M059J (cell line): ENCODE data around the gene SRPK2. TPM values are rescaled to one million over a fixed set of nuclear protein-coding genes. Genes with fewer than 3 reads are reported as not detected.
"Not testable (repeated sequence)": the region's sequence is repeated elsewhere in the genome, so short reads cannot be mapped to it uniquely, and the experiment has no call there.

Experiments used
- DNase-seq: peaks from one replicate; pipeline ENCODE4 v3.0.0-alpha.2; 2012; ENCODE audit warnings: low read depth
- total RNA-seq: library from RNA; depleted of rRNA; stranded (reverse); fragments of >200 nt; shearing (Covaris generic); gene quantifications from 2 replicates; pipeline ENCODE4 v1.2.3, GENCODE V29; 2014

The SRPK2 gene
- total RNA-seq, 1 experiment from 2014 or later = 51.5 TPM

DNA sequence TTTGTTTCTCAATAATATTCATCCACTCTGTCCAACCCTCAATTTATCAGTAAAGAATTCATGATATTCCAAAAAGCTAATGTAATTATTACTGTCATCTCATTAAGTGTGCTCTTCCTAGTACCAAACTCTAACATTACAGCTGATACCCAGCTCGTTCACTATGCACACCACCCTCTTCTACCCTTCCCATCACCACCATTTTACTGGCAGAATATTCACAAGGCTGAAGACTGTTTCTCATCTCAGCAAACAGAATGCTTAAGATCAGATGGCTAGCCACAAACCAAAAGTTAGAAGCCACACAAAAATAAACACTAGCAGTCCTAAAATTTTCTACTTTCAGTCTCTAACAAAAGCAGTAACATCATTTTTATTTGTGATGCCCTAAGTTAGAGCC, 121.5 kb downstream of the SRPK2 start:
- peak; percentile 48 for DNase-seq

DNA sequence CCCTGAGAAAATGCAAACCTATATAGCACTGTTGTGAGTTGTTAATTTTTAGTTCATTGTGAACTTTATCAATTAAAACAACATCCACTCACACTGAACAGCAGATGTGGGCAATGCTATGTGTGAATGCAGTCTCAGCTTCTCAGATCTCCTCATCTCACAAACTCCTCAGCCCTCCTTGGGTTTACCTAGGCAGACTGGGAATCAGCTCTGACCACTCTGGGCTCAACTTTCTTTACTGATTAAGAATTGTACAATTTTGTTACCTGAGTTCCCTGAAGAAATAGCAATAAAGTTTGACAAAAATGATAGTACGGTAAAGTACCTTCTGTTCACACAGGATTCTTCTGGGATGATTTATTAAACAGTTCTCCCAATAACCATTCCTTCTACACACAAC, 124.0 kb downstream of the SRPK2 start:
- no peak for DNase-seq

DNA sequence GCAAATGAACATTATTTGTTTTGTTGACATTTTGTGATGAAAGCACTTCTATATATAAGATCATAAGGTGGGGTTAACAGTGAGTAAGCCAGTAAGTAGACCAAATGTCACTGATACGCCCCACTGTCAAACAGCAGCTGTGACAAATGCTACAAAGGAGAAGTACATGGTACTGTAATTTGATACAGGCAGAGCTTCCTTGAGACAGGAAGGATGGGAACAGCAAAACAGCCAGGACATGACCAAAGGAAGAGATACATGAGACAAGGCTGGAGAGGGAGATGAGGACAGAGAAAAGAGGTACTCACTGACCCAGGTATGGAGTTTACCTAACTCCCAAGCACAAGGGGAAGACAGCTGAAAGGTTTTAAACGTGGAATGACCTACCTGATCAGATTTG, 127.0 kb downstream of the SRPK2 start:
- peak; percentile 35 for DNase-seq

DNA sequence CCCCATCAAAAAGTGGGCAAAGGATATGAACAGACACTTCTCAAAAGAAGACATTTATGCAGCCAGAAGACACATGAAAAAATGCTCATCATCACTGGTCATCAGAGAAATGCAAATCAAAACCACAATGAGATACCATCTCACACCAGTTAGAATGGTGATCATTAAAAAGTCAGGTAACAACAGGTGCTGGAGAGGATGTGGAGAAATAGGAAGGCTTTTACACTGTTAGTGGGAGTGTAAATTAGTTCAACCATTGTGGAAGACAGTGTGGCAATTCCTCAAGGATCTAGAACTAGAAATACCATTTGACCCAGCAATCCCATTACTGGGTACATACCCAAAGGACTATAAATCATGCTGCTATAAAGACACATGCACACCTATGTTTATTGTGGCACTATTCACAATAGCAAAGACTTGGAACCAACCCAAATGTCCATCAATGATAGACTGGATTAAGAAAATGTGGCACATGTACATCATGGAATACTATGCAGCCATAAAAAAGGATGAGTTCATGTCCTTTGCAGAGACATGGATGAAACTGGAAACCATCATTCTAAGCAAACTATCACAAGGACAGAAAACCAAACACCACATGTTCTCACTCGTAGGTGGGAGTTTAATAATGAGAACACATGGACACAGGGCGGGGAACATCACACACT, 128.4 kb downstream of the SRPK2 start:
- not testable (repeated sequence) for DNase-seq

DNA sequence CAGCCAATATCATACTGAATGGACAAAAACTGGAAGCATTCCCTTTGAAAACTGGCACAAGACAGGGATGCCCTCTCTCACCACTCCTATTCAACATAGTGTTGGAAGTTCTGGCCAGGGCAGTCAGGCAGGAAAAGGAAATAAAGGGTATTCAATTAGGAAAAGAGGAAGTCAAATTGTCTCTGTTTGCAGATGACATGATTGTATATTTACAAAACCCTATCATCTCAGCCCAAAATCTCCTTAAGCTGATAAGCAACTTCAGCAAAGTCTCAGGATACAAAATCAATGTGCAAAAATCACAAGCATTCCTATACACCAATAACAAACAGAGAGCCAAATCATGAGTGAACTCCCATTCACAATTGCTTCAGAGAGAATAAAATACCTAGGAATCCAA, 129.8 kb downstream of the SRPK2 start:
- not testable (repeated sequence) for DNase-seq

DNA sequence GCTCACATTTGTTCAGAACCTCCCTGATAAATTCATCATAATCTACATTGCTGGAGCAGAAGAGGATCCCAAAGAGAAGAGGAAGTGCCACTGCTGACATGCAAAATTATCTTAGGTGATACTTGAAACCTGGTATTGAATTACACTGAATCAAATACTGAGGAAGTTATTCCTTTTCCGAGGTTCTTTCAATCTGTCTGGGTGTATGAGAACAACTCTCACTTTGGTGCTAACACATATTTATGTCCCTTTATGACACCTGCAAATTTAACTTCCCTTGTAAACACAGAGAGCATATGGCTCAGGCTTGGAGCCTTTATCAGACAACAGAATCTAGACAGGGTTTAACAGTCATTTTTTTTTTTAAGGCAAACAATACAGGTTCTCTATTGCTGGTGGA, 131.4 kb downstream of the SRPK2 start:
- DNase-seq = peak; percentile 14

DNA sequence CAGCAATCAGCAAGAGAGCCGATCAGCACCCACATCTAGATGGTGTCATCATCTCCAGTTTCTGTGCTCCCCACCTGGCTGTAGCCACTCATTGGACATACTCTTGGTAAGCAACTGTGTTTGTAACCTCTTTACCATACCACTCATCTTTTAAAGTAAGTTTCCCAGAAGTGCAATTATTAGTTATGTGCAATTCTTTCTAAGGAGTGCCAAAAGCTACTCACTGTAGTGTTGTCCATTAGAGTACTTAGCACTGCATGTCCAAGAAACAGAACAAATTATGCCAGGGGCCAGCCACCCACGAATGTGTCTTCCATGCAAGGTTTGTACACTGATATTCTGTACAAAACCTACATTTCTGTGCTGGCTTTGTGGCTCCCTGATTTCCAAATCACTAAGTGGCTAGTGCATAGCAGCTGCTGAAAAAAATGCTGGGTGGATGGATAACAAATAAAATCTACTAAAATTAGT, 131.9 kb downstream of the SRPK2 start:
- DNase-seq = no peak

DNA sequence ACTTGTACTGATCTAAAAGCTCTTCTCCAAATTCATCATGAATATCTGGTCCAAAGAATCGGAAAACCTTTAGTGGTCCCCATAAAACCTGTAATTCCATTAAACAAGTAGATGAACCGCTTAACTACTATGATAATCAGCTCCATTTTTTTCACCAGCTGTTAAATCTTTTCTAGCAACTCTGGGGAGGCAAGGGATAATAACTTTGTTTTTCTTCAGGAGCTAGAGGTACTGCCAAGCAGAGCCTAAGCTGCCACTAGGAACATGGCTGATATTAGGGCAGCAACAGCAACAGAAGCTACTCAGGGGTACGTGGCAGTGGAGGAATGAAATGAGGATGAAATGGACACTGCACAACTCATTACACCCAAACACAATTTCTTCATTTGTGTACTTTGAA, 138.0 kb downstream of the SRPK2 start:
- DNase-seq = no peak

DNA sequence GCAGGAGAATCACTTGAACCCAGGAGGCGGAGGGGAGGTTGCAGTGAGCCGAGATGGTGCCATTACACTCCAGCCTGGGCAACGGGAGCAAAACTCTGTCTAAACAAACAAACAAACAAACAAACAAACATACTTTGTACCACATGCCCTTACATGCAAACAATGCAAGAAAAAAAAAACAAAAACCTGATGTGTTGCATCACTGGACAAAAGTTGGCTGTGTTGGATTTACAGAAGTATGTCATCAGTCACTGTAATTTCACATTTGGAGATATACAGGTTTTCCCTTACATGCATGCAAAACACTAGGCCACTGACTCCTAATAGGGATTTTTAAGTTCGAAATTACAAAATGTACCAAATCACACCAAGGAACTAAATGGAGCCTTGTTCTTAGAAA, 138.5 kb downstream of the SRPK2 start:
- no peak for DNase-seq

DNA sequence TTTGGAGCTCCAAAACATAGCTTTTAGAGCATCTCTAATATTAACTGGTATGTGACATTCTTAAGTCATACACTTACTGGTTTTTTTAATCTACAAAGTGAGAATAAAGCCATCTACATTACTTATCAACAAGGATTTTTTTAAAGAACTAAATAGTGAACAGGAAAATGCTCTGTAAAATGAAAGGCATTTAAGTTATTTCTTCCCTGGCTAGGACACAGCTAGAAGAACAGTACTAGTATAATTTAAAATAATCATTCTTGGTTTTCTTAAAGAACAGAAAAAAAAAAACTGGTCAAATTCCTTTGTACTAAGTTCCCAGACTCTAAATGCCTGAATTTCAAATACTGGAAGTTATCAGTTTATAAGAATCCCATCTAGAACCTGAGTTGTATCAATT, 139.5 kb downstream of the SRPK2 start:
- DNase-seq = no peak

DNA sequence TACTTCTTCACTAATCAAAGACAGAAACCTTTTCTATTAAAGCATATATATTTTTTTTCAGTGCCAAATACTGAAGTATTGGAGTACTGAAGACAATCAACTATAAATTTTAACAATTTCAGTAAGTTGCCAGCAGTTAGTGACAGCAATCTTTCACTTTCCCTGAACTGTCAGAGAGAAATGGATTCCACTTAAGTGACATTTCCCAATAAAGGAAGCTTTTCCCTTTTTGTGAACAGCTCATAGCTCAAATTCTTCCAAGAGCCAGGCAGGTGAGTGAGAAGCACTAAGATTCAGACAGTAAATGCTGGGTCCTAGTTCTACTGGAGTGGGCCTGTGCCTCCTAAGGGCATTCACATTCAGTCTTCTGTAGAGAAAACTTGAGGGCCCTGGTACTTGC, 142.0 kb downstream of the SRPK2 start:
- no peak for DNase-seq

DNA sequence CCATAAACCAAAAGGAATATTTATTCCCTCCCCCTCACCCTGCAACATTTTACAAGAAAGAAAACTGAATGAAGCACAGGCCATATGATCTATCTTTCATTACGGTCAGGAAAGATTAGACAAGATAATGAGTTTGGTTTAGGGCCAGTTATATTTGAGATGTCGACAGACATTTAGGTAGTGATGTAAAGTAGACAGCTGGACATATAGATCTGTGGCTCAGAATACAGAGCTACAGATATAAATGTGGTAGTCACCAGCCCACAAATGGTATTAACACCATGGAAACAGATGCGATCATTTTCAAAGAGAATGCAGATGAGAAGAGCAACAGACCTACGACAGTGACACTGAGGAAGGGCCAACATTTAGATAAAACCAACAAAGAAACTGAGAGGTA, 142.5 kb downstream of the SRPK2 start:
- no peak for DNase-seq

DNA sequence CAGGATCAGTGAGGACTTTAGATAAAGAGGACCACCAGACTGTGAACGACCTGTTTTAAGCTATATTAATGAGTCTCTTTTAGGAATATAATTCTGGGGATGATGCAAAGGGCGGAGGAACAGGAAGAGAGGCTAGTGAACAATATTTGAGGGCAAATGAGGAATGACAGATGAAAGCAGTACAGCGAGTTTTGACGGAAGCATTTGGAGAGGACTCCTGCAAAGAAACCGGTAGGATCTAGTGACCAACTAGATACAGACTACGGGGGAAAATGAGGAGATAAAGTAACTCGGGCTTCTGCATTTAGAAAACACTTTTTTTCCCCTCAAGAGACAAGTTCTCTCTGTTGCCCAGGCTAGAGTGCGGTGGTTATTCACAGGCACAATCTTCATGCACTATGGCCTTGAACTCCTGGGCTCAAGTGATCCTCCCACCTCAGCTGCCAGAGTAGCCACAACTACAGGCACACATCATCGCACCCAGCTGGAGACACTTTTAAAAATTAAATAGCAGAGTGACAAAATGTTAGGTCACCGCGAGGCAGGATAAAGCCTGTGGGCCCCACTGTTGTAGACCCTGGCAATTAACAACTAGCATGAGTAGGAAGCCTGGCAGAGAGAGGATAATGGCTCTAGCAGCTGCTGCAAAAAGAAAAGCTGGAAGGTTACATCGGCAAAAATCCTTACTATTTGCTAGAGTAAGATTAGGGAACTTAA, 143.2 kb downstream of the SRPK2 start:
- DNase-seq = no peak

DNA sequence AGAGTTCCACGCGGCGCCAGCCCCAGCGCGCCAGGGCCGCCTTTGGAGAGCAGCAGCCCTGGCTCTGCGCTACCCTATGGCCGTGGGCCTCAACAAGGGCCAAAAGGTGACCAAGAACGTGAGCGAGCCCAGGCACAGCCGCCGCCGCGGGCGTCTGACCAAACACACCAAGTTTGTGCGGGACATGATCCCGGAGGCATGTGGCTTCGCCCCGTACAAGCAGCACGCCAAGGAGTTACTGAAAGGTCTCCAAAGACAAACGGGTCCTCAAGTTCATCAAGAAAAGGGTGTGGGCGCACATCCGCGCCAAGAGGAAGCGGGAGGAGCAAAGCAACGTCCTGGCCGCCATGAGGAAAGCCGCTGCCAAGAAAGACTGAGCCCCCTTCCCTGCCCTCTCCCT, 144.1 kb downstream of the SRPK2 start:
- no peak for DNase-seq

DNA sequence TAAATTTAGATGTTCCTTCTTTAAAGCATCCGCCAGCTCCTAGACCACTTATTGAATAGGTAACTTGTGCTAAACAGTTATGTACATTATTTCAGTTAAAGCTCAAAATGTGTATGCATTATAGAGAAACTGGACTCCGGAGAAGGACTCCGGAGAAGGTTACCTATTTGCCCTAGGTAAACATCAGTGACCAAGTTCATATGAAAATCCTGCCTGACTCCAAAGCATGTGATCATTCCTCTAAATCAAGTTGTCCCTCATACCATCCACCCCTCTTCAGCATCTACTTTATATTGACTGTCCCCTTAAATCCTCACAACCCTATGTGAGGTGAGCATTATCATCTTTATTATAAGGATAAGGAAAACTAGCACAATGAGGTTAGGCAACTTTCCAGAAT, 147.5 kb downstream of the SRPK2 start:
- DNase-seq = no peak

DNA sequence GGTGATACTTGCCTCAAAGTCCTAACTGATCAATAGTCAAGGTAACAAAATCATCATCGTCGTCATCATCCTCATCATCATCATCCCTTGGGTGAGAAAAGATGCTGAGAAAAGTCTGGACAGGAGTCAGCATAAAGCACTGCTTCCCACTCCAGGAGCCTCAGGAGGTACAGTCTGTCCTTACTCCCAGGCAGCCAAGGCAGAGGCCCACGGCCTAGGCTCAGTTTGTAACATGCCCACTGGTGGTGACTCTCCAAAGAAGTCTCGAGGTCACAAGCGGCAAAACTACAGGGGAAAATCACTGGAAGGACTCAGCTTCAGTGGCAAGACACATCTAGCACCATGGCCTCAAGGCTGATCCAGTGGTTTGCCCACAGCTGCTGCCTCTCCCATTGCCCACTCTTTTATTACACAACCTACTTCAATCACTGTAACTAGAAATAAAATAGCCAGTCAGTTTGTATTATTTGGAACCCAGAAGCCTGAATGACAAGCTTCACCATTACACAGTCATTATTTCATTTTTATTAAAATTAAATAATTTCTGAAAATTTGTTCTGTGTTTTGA, 150.4 kb downstream of the SRPK2 start:
- no peak for DNase-seq

DNA sequence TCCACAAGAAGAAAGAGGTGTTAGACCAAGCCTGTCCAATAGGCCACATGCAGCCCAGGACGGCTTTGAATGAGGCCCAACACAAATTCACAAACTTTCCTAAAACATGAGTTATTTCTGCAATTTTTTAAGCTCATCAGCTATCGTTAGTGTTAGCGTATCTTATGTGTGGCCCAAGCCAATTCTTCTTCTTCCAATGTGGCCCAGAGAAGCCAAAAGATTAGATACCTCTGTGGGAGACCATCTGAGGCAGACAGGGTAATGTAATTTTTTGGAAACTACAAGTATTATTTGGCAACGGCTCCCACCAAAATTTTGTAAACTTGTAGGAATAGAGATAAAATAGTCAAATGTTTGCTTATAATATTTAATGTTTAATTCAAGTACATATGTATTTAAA, 153.8 kb downstream of the SRPK2 start:
- no peak for DNase-seq

DNA sequence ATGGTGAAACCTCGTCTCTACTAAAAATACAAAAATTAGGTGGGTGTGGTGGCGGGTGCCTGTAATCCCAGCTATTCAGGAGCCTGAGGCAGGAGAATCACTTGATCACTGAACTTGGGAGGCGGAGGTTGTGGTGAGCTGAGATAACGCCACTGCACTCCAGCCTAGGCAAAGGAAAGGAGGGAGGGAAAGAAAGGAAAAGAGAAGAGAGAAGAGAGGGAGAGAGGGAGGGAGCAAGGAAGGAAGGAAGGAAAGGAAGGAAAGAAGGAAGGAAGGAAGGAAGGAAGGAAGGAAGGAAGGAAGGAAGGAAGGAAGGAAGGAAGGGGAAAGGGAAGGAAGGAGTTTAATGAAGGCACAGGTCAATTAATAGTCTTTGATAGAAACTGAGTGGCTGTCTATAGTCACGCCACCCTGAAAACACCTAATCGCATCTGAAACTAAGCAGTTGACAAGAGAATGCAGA, 155.9 kb downstream of the SRPK2 start:
- not testable (repeated sequence) for DNase-seq

DNA sequence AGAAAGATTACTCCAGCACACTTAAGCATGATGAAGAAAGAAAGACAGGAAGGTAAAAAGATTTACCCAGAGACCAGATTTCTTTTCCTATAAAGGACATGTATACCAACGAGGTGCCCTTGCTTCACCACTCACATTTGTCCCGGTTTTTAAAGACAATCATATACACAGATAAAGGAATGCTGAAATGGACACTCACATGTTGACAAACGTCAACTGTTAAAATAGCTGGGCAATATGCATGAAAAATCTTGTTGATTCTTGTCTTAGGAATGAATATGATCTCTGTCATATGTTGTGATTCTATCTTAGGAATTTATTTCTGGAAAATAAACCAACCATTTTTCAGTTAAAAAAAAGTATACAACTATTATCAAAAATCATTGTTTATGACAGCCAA, 158.2 kb downstream of the SRPK2 start:
- DNase-seq = no peak

DNA sequence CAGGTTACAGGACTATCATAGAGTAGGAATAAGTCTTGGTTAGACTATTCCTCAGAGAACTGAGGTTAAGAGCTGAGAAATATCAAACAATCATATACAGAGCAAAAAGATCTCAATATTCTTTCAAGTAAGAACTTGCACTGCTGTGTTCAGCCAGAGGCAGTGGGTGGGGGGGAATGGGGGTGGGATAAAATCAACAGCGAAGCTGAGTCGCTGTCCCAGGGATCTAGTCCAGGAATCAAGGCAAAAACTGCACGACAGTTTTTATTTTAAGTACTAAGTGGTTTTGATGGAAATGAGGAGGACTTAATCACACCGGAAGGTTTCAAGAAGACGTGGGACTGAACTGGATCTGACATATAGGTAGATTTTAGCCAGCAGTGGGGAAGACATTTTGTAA, 159.1 kb downstream of the SRPK2 start:
- no peak for DNase-seq

DNA sequence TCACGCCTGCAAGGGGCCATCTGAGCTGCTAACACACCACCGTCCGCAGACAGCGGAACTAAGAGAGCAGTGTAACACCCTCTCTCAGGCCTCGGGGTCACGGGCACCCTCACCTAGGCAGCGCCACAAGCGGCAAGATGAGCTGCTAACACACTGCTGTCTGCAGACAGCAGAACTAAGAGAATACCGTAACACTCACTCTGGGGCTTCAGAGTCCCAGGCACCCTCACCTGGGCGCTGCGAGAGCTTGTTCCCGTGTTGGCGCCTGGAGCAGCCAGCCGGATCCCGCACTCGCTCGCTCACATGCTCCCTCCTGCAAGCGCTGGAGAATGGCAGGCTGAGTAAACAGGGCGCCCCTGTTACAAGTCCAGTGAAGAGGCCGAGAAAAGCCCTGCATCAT, 160.2 kb downstream of the SRPK2 start:
- no peak for DNase-seq

DNA sequence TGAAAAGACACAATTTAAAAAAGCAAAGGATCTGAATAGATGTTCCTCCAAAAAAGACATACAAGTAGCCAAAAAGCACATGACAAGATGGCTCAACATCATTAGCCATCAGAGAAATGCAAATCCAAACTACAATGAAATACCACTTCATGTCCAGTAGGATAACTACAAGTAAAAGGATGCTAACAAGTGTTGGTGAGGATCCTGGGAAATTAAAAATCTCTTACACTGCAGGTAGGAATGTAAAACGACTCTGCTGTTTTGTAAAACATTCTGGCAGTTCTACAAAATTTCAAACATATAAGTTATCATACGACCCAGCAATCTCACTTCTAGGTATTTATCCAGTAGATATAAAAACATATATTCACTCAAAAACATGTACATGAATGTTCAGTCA, 161.3 kb downstream of the SRPK2 start:
- DNase-seq = no peak
